OCI-LY7 (cell line): ENCODE data around the gene APOC3.
"Not testable (repeated sequence)": the region's sequence is repeated elsewhere in the genome, so short reads cannot be mapped to it uniquely, and the experiment has no call there.

ENCODE experiments used
- EZH2phosphoT487 ChIP-seq: fragments of 200-600 bp; sonication (generic); IDR thresholded peaks from 2 replicates; pipeline ENCODE4 v1.6.1; 2018; ENCODE audit warnings: low read depth, borderline replicate concordance, mild to moderate bottlenecking, mixed run types, antibody characterized with exemption, low read length, moderate library complexity, mixed read lengths
- TF ChIP-seq, protein P1 (sequence below): fragments of 200-600 bp; sonication (generic); conservative IDR thresholded peaks from 2 replicates; pipeline ENCODE4 v1.5.1; 2014; ENCODE audit warnings: mild to moderate bottlenecking, antibody characterized with exemption, low read length, moderate library complexity, mixed read lengths

DNA sequence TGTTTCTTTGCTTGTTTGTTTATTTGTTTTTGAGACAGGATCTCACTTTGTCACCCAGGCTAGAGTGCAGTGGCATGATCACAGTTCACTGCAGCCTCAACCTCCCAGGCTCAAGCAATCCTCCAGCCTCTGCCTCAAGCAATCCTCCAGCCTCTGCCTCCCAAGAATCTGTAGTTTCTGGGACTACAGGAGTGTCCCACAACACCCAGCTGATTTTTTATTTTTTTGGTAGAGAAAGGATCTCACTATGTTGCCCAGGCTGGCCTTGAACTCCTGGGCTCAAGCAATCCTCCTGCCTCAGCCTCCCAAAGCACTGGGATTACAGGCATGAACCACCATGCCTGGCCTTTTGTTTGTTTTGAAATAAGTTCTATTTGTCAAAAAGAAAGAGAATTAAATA, 28.0 kb upstream of the APOC3 start:
- TF ChIP-seq, protein P1, sequence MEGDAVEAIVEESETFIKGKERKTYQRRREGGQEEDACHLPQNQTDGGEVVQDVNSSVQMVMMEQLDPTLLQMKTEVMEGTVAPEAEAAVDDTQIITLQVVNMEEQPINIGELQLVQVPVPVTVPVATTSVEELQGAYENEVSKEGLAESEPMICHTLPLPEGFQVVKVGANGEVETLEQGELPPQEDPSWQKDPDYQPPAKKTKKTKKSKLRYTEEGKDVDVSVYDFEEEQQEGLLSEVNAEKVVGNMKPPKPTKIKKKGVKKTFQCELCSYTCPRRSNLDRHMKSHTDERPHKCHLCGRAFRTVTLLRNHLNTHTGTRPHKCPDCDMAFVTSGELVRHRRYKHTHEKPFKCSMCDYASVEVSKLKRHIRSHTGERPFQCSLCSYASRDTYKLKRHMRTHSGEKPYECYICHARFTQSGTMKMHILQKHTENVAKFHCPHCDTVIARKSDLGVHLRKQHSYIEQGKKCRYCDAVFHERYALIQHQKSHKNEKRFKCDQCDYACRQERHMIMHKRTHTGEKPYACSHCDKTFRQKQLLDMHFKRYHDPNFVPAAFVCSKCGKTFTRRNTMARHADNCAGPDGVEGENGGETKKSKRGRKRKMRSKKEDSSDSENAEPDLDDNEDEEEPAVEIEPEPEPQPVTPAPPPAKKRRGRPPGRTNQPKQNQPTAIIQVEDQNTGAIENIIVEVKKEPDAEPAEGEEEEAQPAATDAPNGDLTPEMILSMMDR: not testable (repeated sequence)
- TF ChIP-seq EZH2phosphoT487: not testable (repeated sequence)
